ENCODE results near the gene PARD3B.

Gene PARD3B

DNA sequence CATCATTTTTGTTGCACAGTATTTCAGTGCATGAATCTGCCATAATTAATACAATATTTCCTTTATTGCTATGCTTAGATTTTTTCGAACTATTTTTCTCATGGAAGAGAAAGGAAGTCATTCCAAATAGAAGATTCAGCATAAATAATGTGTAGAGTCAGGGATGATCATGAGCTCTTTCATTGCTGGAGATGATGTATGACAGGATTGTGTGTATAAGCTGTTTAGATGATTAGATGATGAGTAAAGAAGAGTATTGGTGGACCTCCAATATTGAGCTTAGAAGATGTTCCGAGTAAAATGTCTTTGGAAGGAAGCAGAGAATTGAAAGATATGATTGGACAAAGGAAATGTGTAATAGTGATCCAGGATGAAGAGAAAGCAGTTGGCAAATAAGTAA, 364.5 kb downstream of the PARD3B start:
- no peak for DNase-seq

DNA sequence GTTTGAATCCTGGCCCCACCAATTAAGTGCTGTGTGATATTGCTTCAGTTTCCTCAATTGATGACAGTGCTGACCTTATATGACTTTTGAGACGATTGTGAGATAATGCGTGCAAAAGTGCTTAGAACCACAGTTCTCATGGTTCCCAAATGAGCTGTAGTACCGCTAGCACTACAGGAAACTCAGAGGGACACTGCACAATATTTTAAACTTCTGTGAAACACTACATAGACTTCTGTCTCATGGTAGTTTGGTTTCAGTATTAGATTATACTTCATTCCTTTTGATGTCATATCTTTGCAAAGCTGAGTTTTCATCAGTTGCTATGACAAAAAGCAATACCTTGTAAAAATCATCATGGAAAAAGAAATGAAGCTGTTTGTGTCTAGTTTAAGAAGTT, 368.0 kb downstream of the PARD3B start:
- DNase-seq: no peak

DNA sequence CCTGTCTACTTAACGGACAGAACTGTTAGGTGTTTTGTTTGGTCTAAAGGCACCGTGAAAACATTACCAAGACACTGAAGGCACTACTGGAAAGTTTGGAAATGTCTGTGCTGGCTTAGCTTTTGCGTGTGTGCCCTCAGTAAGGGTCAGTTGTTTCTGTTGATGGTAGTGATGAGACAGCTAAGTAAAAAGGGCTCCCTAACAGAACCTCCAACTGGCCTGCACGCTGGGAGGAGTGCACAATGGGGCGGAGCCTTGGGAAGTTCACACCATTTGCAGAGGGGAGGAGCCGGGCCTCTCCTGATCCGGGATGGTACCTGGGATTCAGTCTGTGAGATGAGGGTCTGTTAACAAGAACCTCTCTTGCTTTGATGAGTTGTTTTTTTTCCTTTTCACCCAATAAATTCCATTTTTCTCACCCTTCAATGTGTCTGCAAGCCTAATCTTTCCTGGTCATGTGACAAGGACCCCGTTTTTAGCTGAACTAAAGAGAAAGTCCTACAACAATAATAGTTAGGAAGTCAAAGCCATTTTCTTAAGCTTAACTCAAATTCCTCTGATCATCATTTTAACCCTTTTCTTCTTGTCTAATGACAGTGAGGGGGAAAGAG, 368.7 kb downstream of the PARD3B start:
- no peak for DNase-seq

GRCh38 chr2:204914708-204915107, 369.4 kb downstream of the PARD3B start:
- no peak for DNase-seq

DNA sequence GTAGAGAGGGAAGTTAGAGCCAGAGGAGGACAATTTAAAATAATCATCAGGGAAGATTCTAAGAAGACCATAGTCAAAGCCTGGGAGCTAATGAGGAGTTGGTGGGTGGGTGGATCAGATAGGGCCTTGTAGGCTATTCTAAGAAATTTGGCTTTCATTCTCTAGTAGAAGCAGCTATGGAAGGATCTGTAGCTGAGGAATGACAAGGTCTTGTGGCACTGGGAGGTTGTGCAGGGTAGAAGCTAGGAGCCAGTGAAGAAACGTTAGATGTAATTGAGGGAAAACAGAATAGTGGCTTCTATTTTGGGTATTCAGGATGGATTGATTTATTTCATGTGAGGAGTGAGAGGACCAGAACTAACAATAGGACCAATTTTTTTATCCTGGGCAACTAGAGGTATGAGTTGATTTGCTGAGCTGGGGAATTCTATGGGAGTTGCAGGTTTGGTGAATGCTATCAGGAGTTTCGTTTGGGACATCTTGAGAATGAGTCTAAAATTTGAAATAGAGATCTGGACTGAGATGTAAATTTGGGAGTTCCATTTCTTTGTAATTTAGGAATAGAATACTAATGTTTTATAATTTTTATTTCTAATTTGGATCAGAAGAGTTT, 371.9 kb downstream of the PARD3B start:
- DNase-seq: no peak

DNA sequence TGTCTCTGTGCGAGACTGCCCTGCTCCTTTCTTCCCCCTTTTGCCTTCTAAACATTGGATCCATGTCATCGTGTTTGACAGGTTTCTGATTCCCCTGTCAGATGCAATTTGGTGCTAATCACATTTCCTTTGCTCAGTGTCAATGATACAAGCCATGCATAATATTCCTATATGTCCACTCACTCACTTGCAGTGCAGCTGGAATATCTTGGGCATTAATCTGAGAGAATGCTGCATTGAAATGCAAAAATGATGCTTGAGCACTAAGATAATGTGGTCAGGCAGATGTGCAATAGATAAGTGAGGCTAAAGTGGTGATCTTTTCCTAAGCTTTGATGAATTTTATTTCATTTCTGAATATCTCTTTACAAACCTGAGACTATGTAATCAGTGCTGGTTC, 375.5 kb downstream of the PARD3B start:
- no peak for DNase-seq

DNA sequence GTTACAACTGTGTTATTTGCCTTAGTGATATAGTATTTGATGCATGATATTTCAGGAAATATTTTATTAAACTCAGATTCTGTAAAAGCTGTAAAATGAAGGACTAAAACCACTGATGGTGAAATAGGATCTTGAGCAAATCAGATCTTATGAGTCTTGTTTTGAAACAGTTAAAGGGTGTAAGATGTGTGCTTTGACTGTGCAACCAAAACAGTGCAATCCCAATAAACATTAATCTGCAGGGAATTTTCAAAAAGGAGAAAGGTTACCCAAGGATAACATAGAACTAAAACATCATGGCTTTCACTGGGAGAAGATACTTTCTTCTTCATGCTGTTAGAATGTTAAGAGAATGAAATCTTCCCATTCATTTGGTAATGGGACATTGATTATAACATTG, 378.7 kb downstream of the PARD3B start:
- no peak for DNase-seq

DNA sequence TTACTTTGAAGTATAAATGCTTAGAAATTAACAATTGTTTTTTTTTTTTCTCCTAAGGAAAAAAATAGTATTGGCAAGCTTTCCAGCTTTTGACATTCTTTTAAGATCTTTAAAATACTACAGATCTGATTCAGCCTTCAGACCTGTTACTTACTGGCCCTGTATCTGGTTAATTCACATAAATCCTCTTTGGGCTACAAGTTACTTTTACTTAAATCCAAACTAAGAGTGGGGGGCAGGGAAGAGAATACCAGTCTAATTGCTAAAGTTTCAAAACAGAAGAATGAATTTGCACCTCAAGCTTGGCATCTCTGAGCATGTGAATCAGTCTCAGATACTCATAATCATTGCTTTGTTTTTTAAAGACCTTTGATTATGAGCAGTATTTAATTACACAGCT, 386.3 kb downstream of the PARD3B start:
- DNase-seq: no peak

DNA sequence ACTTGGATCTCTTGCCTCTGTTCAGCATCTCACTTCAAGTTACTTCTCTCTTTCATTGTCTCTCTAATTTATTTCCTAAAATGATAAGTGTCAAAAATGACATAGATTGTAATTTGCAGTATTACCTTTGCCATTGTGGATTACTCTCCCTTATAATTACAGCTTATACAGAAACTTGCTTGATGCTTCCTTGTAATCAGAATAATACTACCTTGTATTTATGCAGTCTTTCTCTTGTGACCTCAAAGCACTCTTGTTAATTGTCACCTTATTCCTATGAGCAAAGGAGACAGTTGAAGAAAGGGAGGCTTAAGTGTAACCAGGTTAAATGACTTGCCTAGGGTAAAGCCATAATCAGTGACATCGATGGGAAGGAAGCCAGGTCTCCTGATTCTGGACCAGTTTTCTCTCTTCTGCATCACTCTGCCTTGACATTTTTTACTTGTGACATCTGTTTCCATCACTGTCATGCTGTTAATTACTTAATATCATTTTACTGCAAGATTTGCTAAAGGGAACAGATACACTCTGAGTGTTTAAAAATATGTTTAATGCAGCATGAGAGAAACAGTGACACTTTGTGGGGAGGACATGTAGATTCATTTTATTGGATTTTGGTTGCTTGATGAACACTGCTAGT, 388.6 kb downstream of the PARD3B start:
- no peak for DNase-seq

GRCh38 chr2:204944927-204945326, 399.7 kb downstream of the PARD3B start:
- DNase-seq: no peak

- no peak for DNase-seq
These were observed 400.1 kb downstream of the PARD3B start for GRCh38 chr2:204945376-204945775.

- no peak for DNase-seq
These were observed 401.6 kb downstream of the PARD3B start for GRCh38 chr2:204946892-204947291.

DNA sequence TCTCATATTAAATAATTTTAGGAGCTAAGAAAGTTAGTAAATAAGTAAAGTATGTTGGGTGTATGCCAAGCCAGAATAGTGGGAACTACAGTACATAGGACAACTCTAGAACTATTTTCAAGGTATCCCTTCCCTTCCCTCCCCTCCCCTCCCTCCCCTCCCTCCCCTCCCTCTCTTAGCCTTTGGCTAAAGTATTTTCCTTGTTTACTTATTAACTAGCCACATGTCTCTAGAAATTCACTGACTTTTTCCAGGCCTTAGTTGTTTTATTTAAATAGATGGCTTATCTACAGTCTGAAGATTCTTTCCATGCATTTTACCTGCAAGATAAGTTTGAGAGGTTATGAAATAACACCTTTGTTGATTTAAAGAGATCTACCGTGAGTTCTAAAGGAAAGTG, 402.1 kb downstream of the PARD3B start:
- DNase-seq: no peak

- DNase-seq: no peak
These were observed 402.9 kb downstream of the PARD3B start for GRCh38 chr2:204948024-204948763.

DNA sequence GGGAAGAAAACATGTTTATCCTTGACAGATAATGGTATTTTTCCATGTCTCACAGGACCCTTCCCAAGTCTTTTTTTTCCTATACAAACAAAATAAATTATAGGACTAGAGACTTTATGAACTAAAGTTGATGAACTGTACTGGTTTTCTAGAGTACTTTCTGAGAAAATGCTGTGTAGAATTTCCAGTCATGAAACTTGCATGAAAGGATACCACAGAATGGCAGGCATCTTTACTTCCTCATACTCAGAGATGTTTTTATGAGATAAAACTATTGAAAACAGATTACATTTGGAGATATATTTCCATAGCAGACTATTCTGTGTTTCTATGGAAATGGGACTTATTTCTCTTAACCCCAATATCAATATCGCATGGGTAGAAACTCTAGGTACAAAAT, 403.5 kb downstream of the PARD3B start:
- DNase-seq: no peak

- DNase-seq: no peak
These were observed 405.5 kb downstream of the PARD3B start for GRCh38 chr2:204950695-204951346.

DNA sequence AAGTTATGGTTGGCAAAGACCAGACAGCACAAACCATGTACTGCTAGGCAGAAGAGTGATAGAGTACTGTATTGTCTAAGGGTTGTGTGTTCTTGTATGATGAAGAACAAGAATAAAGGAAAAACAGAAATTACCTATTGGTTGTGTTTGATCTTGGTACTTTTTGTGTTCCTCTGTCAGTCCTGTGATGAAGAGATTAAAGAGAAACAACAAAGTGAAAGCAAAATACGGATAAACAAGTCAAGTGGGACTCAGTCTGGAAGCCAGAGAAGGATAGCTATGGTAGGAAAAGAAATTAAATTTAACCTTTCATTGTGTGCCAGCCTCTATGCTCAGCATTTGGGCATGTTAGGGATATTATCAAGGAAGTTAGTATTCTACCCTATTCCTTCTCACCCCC, 413.1 kb downstream of the PARD3B start:
- DNase-seq: no peak

DNA sequence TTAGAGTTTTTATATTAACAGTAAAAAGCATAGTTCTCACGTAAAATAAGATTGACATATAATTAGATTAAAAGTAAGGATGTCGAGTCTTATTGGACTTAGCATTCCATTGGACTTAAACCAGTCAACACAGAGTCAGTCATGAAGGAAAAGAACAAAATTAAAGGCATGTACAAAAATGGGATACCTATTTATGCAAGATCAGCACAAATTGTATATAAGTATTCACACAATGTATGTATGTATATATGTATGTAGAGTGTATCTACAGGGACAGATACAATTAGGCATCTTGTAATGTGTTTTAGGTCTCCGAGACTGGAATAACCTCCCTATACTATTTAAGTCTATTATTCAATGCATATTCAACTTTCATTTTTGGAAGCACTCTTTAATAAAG, 419.1 kb downstream of the PARD3B start:
- DNase-seq: no peak

DNA sequence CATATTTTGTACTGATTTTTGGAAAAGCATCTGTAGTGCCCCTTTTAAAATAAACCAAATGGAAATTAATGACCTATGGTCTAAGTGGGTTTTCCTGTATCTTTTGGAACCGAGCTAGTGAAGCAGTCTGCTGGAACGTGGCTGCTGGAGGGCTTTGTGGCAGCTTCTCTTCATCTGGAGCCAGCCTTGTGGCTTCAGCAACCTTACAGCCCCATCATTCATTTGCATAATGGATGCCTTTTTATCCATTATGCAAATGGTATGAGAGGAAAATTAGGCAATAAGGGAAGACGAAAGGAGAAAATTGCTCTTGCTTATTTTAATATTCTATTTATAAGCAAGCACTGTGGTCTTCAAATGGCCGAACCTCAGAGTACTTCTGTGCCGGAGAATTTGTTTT, 421.0 kb downstream of the PARD3B start:
- DNase-seq: no peak

GRCh38 chr2:204967199-204967960, 422.1 kb downstream of the PARD3B start:
- no peak for DNase-seq

GRCh38 chr2:204971206-204971907, 426.1 kb downstream of the PARD3B start:
- DNase-seq: no peak

DNA sequence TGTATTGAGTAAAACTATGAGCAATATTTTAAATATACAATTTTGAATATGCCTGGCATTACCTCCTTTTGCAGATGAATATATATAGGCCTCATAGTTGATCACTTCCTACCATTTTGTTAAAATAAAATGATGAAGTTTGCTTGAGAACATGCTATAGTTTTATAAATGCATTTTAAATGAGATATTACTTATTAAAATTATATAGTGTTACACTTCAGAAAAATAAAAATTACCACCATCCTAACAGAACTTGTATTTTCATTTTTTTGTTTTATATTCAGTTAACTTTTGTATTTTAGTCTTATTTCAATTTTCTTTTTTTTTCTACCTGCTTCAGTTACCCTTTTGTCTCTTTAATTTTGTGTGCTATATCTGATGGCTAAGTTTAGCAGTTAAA, 426.9 kb downstream of the PARD3B start:
- no peak for DNase-seq

Data from cortex of kidney (tissue), 1 donor.